ENCODE measurements around the gene R3HCC1L.

DNA sequence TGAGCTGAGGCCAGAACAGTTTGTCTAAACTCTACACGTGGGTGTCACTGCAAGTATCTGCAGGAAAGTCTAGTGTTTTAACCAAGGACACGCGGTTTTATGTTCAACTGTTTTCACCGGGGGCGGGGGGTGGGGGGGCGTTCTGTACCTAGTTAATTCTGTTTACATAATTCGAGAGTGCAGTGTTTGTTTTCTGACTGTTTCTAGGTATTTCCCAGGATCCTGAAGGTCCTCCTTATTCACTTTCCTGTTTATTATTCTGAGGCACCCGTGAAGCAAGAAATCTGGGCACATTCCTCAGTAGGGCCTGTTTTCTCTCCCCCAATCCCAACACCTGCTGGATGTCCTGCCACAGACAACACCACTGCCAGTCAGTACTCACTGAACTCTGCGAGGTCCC lies 125.9 kb downstream of the R3HCC1L start:
- TF ChIP-seq EP300 (IDR thresholded peaks at IDR 0.05) (no peak), ZFP36 (IDR thresholded peaks at IDR 0.05; ENCODE audit: borderline replicate concordance, partially characterized antibody) (no peak)
